CD4-positive, alpha-beta memory T cell (primary cell): Measurements from ENCODE around the gene NOL4. TPM values are rescaled to one million over a fixed set of nuclear protein-coding genes. Genes with fewer than 3 reads are reported as not detected.

Experiments used
- CTCF ChIA-PET: fragments of 350-600 bp; sonication (Branson Sonifier 250); formaldehyde crosslinking; loops from one replicate; lab custom pipeline; 2021; ENCODE audit warnings: inconsistent platforms; ENCODE audit not compliant: partially characterized antibody; lab: Charles Lee
- POLR2A ChIA-PET: fragments of 350-600 bp; sonication (Branson Sonifier 250); formaldehyde crosslinking; loops from one replicate; lab custom pipeline; 2021; ENCODE audit not compliant: partially characterized antibody; lab: Charles Lee
- DNase-seq, 5 donors: peaks; one replicate each; pipeline versions ENCODE4 v3.0.0 to v3.0.0-alpha.2; 2020 to 2022; ENCODE audit warnings: mixed read lengths in 1 of 5
- H3K27ac ChIP-seq: one replicate; pipeline ENCODE4 v1.7.0; 2013; ENCODE audit warnings: low read depth, low read length
- H3K27me3 ChIP-seq: 2 replicates; pipeline ENCODE4 v1.7.0; 2013; ENCODE audit warnings: mild to moderate bottlenecking, low read length, moderate library complexity; ENCODE audit not compliant: insufficient read depth
- H3K36me3 ChIP-seq: 2 replicates; pipeline ENCODE4 v1.7.0; 2013; ENCODE audit warnings: mild to moderate bottlenecking, low read length, moderate library complexity; ENCODE audit not compliant: insufficient read depth
- H3K4me1 ChIP-seq: 2 replicates; pipeline ENCODE4 v1.7.0; 2013; ENCODE audit warnings: mild to moderate bottlenecking, low read length, moderate library complexity; ENCODE audit not compliant: insufficient read depth
- H3K4me3 ChIP-seq, 2 donors: one replicate each; pipeline ENCODE4 v1.7.0; 2013; ENCODE audit warnings: low read length in 2 of 2, mild to moderate bottlenecking in 1 of 2
- H3K9me3 ChIP-seq, 2 donors: one replicate each; pipeline ENCODE4 v1.7.0; 2013; ENCODE audit warnings: low read length in 2 of 2, control low read depth in 1 of 2; ENCODE audit not compliant: control insufficient read depth in 1 of 2
- H3K27ac Mint-ChIP-seq, 7 donors: one replicate each; pipeline ENCODE4 v1.8.0; 2020 to 2021; ENCODE audit warnings: mixed read lengths in 7 of 7, mild to moderate bottlenecking in 6 of 7, inconsistent platforms in 3 of 7, moderate library complexity in 3 of 7
- H3K27me3 Mint-ChIP-seq, 2 donors: one replicate each; pipeline ENCODE4 v1.8.0; 2020 to 2021; ENCODE audit warnings: mixed read lengths in 2 of 2
- H3K36me3 Mint-ChIP-seq, 2 donors: one replicate each; pipeline ENCODE4 v1.8.0; 2020 to 2021; ENCODE audit warnings: mixed read lengths in 2 of 2, inconsistent platforms in 1 of 2, mild to moderate bottlenecking in 1 of 2
- H3K4me1 Mint-ChIP-seq, 4 donors: one replicate each; pipeline ENCODE4 v1.8.0; 2020 to 2021; ENCODE audit warnings: mixed read lengths in 4 of 4, mild to moderate bottlenecking in 1 of 4
- H3K4me3 Mint-ChIP-seq, 8 donors: one replicate each; pipeline ENCODE4 v1.8.0; 2020 to 2021; ENCODE audit warnings: mixed read lengths in 8 of 8, mild to moderate bottlenecking in 7 of 8, moderate library complexity in 6 of 8, inconsistent platforms in 3 of 8
- H3K9me3 Mint-ChIP-seq, 8 donors: one replicate each; pipeline ENCODE4 v1.8.0; 2020 to 2021; ENCODE audit warnings: mixed read lengths in 8 of 8, mild to moderate bottlenecking in 5 of 8, inconsistent platforms in 3 of 8, moderate library complexity in 1 of 8
- intact Hi-C: fragments of 100-400 bp; cut with micrococcal nuclease; formaldehyde crosslinking; loops from one replicate; pipeline ENCODE4 v1.15.1; 2023
- polyA plus RNA-seq, 2 donors: library from polyadenylated mRNA; unstranded; fragments of 300-500 nt; fragmentation: Illumina TruSeq; gene quantifications; one replicate each; pipeline ENCODE4 v1.2.3, GENCODE V29; 2021
- total RNA-seq, 2 experiments: library from RNA; stranded (reverse); gene quantifications; one replicate each; pipeline ENCODE4 v1.2.3, GENCODE V29; 2021

NOL4 gene
- total and polyA plus RNA-seq, 4 experiments from 2014 or later: not detected

DNA sequence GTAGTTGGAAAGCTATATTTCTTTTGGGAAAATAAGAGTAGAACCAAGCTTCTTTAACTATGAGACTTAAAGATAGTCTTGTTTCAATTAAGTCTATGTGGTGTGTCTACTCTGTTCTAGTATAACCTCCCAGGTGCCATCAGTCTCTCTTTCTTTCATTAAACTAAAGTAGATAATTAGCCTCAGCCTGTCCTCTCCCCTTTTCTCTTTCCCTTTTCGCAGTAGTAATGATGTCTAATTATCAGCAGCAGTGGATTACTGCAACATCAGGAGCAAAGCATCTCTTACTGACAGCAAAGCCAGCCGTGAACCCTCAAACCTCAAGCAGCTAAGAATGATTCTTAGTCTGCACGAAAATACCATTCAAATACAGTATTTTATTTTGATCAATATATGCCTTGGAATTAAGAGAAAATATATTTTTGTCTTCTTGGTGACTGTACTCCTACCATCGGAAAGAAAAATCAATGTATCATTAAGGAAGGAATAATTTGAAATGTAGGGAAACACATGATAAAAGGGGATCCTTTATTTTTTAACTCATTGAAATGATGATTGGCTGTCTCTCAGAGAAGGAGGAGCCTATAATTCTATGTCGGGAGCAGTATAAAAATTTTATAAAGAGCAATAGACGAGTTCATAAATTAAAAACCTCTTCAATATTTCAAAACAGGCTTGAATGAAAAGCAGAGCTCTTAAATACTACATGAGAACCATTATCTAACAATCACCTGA, 4.5 kb downstream of the NOL4 start:
- Mint-ChIP-seq H3K4me3 (no peak overlapping the region), H3K9me3 (peaks cover 0 to 22% (median 8%) of the 10 kb centered on the region in 8 donors), H3K27ac (no peak overlapping the region), H3K36me3 (no peaks in the 10 kb centered on the region), H3K4me1 (peaks cover 0 to 2% (median 0%) of the 10 kb centered on the region in 4 donors), H3K27me3 (peaks cover 13 to 17% of the 10 kb centered on the region in 2 donors)
- H3K9me3 ChIP-seq: no peaks in the 10 kb centered on the region
- ChIA-PET CTCF (no interaction called here), POLR2A (no interaction called here)
- H3K36me3 ChIP-seq: no peaks in the 10 kb centered on the region
- intact Hi-C loops: no loop called here
- no peak for DNase-seq
- H3K4me3 ChIP-seq: no peak overlapping the region
- H3K27ac ChIP-seq: no peak overlapping the region
- no peaks in the 10 kb centered on the region for H3K4me1 ChIP-seq
- no peaks in the 10 kb centered on the region for H3K27me3 ChIP-seq

- no peak overlapping the region for H3K27ac ChIP-seq
- intact Hi-C loops: no loop called here
Measured at GRCh38 chr18:34219651-34220050, 5.1 kb downstream of the NOL4 start.

GRCh38 chr18:34212511-34212910, 12.2 kb downstream of the NOL4 start:
- CTCF ChIA-PET: no interaction called here

More at GRCh38 chr18:34219651-34220050, 5.1 kb downstream of the NOL4 start:
- Mint-ChIP-seq H3K27ac (no peak overlapping the region), H3K27me3 (peaks cover 13 to 17% of the 10 kb centered on the region in 2 donors), H3K9me3 (peaks cover 0 to 21% (median 8%) of the 10 kb centered on the region in 8 donors), H3K4me3 (no peak overlapping the region), H3K4me1 (peaks cover 0 to 2% (median 0%) of the 10 kb centered on the region in 4 donors), H3K36me3 (no peaks in the 10 kb centered on the region)
- H3K27me3 ChIP-seq: no peaks in the 10 kb centered on the region
- H3K36me3 ChIP-seq: no peaks in the 10 kb centered on the region
- POLR2A ChIA-PET: no interaction called here
- no peak overlapping the region for H3K4me3 ChIP-seq
- CTCF ChIA-PET: no interaction called here
- H3K9me3 ChIP-seq: no peaks in the 10 kb centered on the region
- no peaks in the 10 kb centered on the region for H3K4me1 ChIP-seq
- no peak for DNase-seq

GRCh38 chr18:34207344-34207851, 17.3 kb downstream of the NOL4 start:
- H3K4me3 ChIP-seq: no peak overlapping the region
- ChIA-PET CTCF (no interaction called here), POLR2A (no interaction called here)
- H3K36me3 ChIP-seq: no peaks in the 10 kb centered on the region
- Mint-ChIP-seq H3K4me3 (no peak overlapping the region), H3K9me3 (peaks cover 0 to 12% (median 5%) of the 10 kb centered on the region in 8 donors), H3K27ac (no peak overlapping the region), H3K27me3 (no peaks in the 10 kb centered on the region), H3K4me1 (no peaks in the 10 kb centered on the region), H3K36me3 (no peaks in the 10 kb centered on the region)
- intact Hi-C loops: no loop called here
- no peak overlapping the region for H3K27ac ChIP-seq
- H3K27me3 ChIP-seq: no peaks in the 10 kb centered on the region
- no peaks in the 10 kb centered on the region for H3K4me1 ChIP-seq
- no peak for DNase-seq
- no peaks in the 10 kb centered on the region for H3K9me3 ChIP-seq

More at GRCh38 chr18:34212511-34212910, 12.2 kb downstream of the NOL4 start:
- no peaks in the 10 kb centered on the region for H3K36me3 ChIP-seq
- Mint-ChIP-seq H3K4me3 (no peak overlapping the region), H3K27me3 (no peaks in the 10 kb centered on the region), H3K36me3 (no peaks in the 10 kb centered on the region), H3K27ac (no peak overlapping the region), H3K9me3 (peaks cover 0 to 10% (median 3%) of the 10 kb centered on the region in 8 donors), H3K4me1 (no peaks in the 10 kb centered on the region)
- H3K27me3 ChIP-seq: no peaks in the 10 kb centered on the region
- no peak overlapping the region for H3K27ac ChIP-seq
- H3K4me3 ChIP-seq: no peak overlapping the region
- POLR2A ChIA-PET: no interaction called here
- DNase-seq: no peak
- intact Hi-C loops: no loop called here
- H3K4me1 ChIP-seq: no peaks in the 10 kb centered on the region
- no peaks in the 10 kb centered on the region for H3K9me3 ChIP-seq

DNA sequence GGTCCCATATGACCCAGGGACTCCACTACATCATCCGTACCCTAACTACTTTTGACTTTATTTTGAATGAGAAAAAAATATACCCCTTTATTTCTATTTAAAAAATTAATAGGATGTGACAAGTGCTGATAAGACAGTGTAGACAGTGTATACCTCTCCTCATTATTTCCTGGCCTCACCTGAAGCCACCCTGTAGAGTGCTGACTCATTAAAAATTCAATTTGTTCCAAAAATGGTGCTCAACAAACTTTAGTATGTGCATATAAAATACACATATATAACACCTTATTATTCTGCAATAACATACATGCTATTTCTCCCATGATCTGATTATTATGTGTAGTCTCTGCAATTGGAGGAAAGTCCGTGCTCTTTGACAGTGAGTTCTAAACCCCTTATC, 20.8 kb downstream of the NOL4 start:
- CTCF ChIA-PET: no interaction called here
- no peak overlapping the region for H3K27ac ChIP-seq

GRCh38 chr18:34196256-34196655, 28.5 kb downstream of the NOL4 start:
- H3K27me3 Mint-ChIP-seq: no peaks in the 10 kb centered on the region
- no peak for DNase-seq
- H3K9me3 Mint-ChIP-seq: peaks cover 0 to 9% (median 7%) of the 10 kb centered on the region in 8 donors
- no peak overlapping the region for H3K4me3 ChIP-seq
- H3K9me3 ChIP-seq: no peaks in the 10 kb centered on the region
- no peaks in the 10 kb centered on the region for H3K4me1 ChIP-seq
- CTCF ChIA-PET: no interaction called here
- H3K27ac ChIP-seq: no peak overlapping the region
- POLR2A ChIA-PET: no interaction called here
- no peaks in the 10 kb centered on the region for H3K4me1 Mint-ChIP-seq
- no peak overlapping the region for H3K27ac Mint-ChIP-seq
- no peaks in the 10 kb centered on the region for H3K27me3 ChIP-seq
- H3K36me3 Mint-ChIP-seq: no peaks in the 10 kb centered on the region
- H3K4me3 Mint-ChIP-seq: no peak overlapping the region
- intact Hi-C loops: no loop called here
- no peaks in the 10 kb centered on the region for H3K36me3 ChIP-seq

More for the DNA sequence above, 20.8 kb downstream of the NOL4 start:
- H3K4me1 ChIP-seq: no peaks in the 10 kb centered on the region
- H3K4me3 Mint-ChIP-seq: no peak overlapping the region
- DNase-seq: no peak
- intact Hi-C loops: no loop called here
- no peaks in the 10 kb centered on the region for H3K9me3 ChIP-seq
- POLR2A ChIA-PET: no interaction called here
- H3K4me3 ChIP-seq: no peak overlapping the region
- H3K27ac Mint-ChIP-seq: no peak overlapping the region
- no peaks in the 10 kb centered on the region for H3K27me3 Mint-ChIP-seq
- H3K36me3 ChIP-seq: no peaks in the 10 kb centered on the region
- peaks cover 0 to 14% (median 7%) of the 10 kb centered on the region in 8 donors for H3K9me3 Mint-ChIP-seq
- no peaks in the 10 kb centered on the region for H3K27me3 ChIP-seq
- no peaks in the 10 kb centered on the region for H3K36me3 Mint-ChIP-seq
- H3K4me1 Mint-ChIP-seq: no peaks in the 10 kb centered on the region

DNA sequence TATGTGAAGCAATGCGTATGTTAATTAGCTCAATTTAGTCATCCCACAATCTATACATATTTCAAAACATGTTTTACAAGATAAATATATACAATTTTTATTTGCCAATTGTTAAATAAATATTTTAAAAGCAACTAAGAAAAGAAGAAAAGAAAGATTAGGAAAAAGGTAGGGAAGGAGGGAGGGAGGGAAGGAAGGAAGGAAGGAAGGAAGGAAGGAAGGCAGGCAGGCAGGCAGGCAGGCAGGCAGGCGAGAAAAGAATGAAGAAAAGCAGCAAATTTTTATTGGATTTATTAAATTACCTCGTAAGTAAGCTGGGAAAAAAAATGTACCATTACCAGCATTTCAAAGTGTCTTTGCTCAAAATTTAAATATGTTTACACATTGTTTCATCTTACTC, 30.5 kb downstream of the NOL4 start:
- Mint-ChIP-seq H3K4me1 (no peaks in the 10 kb centered on the region), H3K27ac (no peak overlapping the region), H3K27me3 (no peaks in the 10 kb centered on the region), H3K4me3 (no peak overlapping the region), H3K36me3 (no peaks in the 10 kb centered on the region), H3K9me3 (peaks cover 0 to 9% (median 4%) of the 10 kb centered on the region in 8 donors)
- CTCF ChIA-PET: no interaction called here
- Histone ChIP-seq H3K27ac (no peak overlapping the region), H3K27me3 (no peaks in the 10 kb centered on the region), H3K36me3 (no peaks in the 10 kb centered on the region), H3K4me1 (no peaks in the 10 kb centered on the region), H3K4me3 (no peak overlapping the region), H3K9me3 (no peaks in the 10 kb centered on the region)
- intact Hi-C loops: no loop called here
- POLR2A ChIA-PET: no interaction called here
- DNase-seq: no peak
